ENCODE results near the gene FTO.

FTO gene

DNA sequence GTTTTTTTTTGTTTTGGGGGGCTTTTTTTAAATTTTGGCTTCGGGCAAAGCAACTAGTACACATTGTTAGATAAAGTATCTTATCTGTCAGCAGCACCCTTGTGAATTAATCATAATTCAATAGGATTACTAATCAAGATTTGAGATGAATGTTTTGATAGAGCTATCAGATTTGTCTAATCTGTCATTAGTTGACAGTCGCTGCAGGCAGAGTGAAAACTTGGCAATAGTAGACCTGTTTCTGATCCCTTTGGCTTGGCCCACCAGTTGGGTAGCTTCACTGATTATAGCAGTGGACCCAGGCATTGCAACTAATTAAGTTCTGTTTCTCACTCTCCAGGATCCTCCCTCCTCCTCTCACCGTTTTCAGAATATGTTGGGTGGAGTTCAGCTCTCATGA, 324.0 kb downstream of the FTO start:
- no peak overlapping the region for H3K9ac ChIP-seq (ENCODE audit: low read length)
- no peak overlapping the region for H3K4me2 ChIP-seq (ENCODE audit: low read depth, low read length)
- TF ChIP-seq EZH2phosphoT487 (IDR thresholded peaks at IDR 0.05; ENCODE audit: low read length) (no peak), EZH2 (optimal IDR thresholded peaks at IDR 0.05; ENCODE audit: low read depth, low read length) (no peak)
- TF ChIP-seq, protein P1, sequence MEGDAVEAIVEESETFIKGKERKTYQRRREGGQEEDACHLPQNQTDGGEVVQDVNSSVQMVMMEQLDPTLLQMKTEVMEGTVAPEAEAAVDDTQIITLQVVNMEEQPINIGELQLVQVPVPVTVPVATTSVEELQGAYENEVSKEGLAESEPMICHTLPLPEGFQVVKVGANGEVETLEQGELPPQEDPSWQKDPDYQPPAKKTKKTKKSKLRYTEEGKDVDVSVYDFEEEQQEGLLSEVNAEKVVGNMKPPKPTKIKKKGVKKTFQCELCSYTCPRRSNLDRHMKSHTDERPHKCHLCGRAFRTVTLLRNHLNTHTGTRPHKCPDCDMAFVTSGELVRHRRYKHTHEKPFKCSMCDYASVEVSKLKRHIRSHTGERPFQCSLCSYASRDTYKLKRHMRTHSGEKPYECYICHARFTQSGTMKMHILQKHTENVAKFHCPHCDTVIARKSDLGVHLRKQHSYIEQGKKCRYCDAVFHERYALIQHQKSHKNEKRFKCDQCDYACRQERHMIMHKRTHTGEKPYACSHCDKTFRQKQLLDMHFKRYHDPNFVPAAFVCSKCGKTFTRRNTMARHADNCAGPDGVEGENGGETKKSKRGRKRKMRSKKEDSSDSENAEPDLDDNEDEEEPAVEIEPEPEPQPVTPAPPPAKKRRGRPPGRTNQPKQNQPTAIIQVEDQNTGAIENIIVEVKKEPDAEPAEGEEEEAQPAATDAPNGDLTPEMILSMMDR (IDR thresholded peaks at IDR 0.05; ENCODE audit: low read length): no peak
- no peak overlapping the region for H3K4me3 ChIP-seq (ENCODE audit: low read length)
- no peaks in the 10 kb centered on the region for H3K4me1 ChIP-seq (ENCODE audit: low read length)
- H3K9me3 ChIP-seq (replicated peaks; ENCODE audit: insufficient read depth, low read length): no peaks in the 10 kb centered on the region
- no peak overlapping the region for H2AFZ ChIP-seq (ENCODE audit: low read length)
- no peak for DNase-seq
- no peaks in the 10 kb centered on the region for H3F3A ChIP-seq (ENCODE audit: insufficient read depth, low read length)
- no peaks in the 10 kb centered on the region for H4K20me1 ChIP-seq (ENCODE audit: insufficient read depth, low read length)
- no peaks in the 10 kb centered on the region for H3K27me3 ChIP-seq (replicated peaks; ENCODE audit: insufficient read depth, low read length)
- no peaks in the 10 kb centered on the region for H3K9me2 ChIP-seq (replicated peaks; ENCODE audit: insufficient read depth, low read length)
- no peaks in the 10 kb centered on the region for H3K36me3 ChIP-seq (replicated peaks; ENCODE audit: insufficient read depth, low read length)
- H3K27ac ChIP-seq (ENCODE audit: low read length): no peak overlapping the region
- H3K79me2 ChIP-seq (ENCODE audit: low read length): no peaks in the 10 kb centered on the region

DNA sequence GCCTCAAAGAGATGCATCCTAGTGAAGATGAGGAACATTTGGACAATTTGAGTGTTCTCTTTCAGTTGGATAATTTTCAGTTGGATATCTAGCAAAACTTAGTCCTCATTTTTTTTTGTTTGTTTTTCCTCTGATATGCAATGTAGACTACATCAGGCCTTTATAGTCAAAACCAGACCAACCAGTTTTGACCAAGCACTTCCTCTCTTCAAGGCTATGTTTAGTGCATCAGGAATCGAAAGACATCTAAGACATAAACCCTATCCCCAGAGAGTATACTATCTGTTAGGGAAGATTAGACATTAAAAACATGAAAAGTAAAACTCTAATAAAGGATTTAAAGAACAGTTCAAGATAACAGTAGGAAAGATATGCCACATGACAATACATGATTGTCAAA, 326.5 kb downstream of the FTO start:
- no peak for DNase-seq
- H3K9me3 ChIP-seq (replicated peaks; ENCODE audit: insufficient read depth, low read length): no peaks in the 10 kb centered on the region
- TF ChIP-seq EZH2 (optimal IDR thresholded peaks at IDR 0.05; ENCODE audit: low read depth, low read length): no peak
- TF ChIP-seq, protein P1 (IDR thresholded peaks at IDR 0.05; ENCODE audit: low read length): no peak
- no peak overlapping the region for H3K4me2 ChIP-seq (ENCODE audit: low read depth, low read length)
- H3F3A ChIP-seq (ENCODE audit: insufficient read depth, low read length): no peaks in the 10 kb centered on the region
- no peak overlapping the region for H2AFZ ChIP-seq (ENCODE audit: low read length)
- no peaks in the 10 kb centered on the region for H3K79me2 ChIP-seq (ENCODE audit: low read length)
- H3K4me3 ChIP-seq (ENCODE audit: low read length): no peak overlapping the region
- no peak overlapping the region for H3K27ac ChIP-seq (ENCODE audit: low read length)
- no peaks in the 10 kb centered on the region for H3K27me3 ChIP-seq (replicated peaks; ENCODE audit: insufficient read depth, low read length)
- H3K4me1 ChIP-seq (ENCODE audit: low read length): no peaks in the 10 kb centered on the region
- H4K20me1 ChIP-seq (ENCODE audit: insufficient read depth, low read length): no peaks in the 10 kb centered on the region
- H3K9me2 ChIP-seq (replicated peaks; ENCODE audit: insufficient read depth, low read length): no peaks in the 10 kb centered on the region
- no peak overlapping the region for H3K9ac ChIP-seq (ENCODE audit: low read length)
- H3K36me3 ChIP-seq (replicated peaks; ENCODE audit: insufficient read depth, low read length): no peaks in the 10 kb centered on the region

DNA sequence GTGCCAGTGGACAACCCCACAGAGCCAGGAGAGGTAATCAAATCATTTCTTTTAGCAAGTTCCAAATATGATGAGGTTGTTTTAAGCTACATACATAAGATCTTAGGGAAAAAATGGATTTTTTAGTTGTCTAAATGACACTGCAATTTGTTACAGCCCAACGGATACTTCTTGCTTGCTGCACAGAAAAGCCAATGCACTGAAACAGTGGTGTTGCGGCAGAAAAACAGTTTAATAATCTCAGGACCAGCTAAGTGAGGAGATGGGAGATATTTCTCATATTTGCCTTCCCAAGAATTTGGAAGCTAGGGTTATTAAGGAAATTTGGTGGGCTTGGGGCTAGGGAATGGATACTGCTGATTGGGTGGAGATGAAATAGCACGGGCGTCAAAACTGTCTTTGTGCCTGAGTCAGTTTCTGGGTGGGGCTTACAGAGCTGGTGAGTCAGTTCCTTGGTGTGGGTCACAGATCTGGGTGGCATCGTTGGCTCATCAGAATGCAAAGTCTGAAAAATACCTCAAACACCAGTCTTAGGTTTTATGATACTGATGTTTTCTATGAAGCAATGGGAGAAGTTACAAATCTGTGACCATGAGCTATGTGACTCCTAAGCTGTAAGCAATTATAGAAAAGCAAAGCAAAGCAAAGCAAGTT, 327.3 kb downstream of the FTO start:
- Histone ChIP-seq H3K9me3 (replicated peaks; ENCODE audit: insufficient read depth, low read length) (no peaks in the 10 kb centered on the region), H3K36me3 (replicated peaks; ENCODE audit: insufficient read depth, low read length) (no peaks in the 10 kb centered on the region), H3K9ac (ENCODE audit: low read length) (no peak overlapping the region), H3K4me2 (ENCODE audit: low read depth, low read length) (no peak overlapping the region), H2AFZ (ENCODE audit: low read length) (no peak overlapping the region), H4K20me1 (ENCODE audit: insufficient read depth, low read length) (no peaks in the 10 kb centered on the region), H3K4me1 (ENCODE audit: low read length) (no peaks in the 10 kb centered on the region), H3K4me3 (ENCODE audit: low read length) (no peak overlapping the region), H3K27ac (ENCODE audit: low read length) (no peak overlapping the region), H3K9me2 (replicated peaks; ENCODE audit: insufficient read depth, low read length) (no peaks in the 10 kb centered on the region), H3K79me2 (ENCODE audit: low read length) (no peaks in the 10 kb centered on the region), H3F3A (ENCODE audit: insufficient read depth, low read length) (no peaks in the 10 kb centered on the region), H3K27me3 (replicated peaks; ENCODE audit: insufficient read depth, low read length) (no peaks in the 10 kb centered on the region)
- no peak for DNase-seq
- TF ChIP-seq EZH2 (optimal IDR thresholded peaks at IDR 0.05; ENCODE audit: low read depth, low read length) (no peak), EZH2phosphoT487 (IDR thresholded peaks at IDR 0.05; ENCODE audit: low read length) (no peak)
- TF ChIP-seq, protein P1 (IDR thresholded peaks at IDR 0.05; ENCODE audit: low read length): no peak
